Psoas muscle (tissue), 8 donors: ENCODE results near the gene SYCP2L. TPM values are rescaled to one million over a fixed set of nuclear protein-coding genes. Genes with fewer than 3 reads are reported as not detected.

ENCODE experiments used
- ATAC-seq, 4 donors: fragments of 200-7000 bp; cut with Tn5 transposase; one replicate each; pipeline ENCODE4 v1.9.1; 2020; ENCODE audit warnings: moderate library complexity in 3 of 4, mild to moderate bottlenecking in 2 of 4
- DNase-seq, 2 donors: peaks; one replicate each; pipeline ENCODE4 v3.0.0-alpha.2; 2020
- H3K27ac ChIP-seq: fragments of 200-600 bp; one replicate; pipeline ENCODE4 v1.8.0; 2022
- H3K27me3 ChIP-seq, 3 donors: fragments of 200-600 bp in 1 of 3; one replicate each; pipeline versions ENCODE4 v1.6.1 to v1.8.0; 2013 to 2022; ENCODE audit warnings: low read length in 2 of 3, mild to moderate bottlenecking in 2 of 3, moderate library complexity in 1 of 3; ENCODE audit not compliant: insufficient read depth in 3 of 3
- H3K36me3 ChIP-seq, 2 donors: fragments of 200-600 bp in 1 of 2; one replicate each; pipeline versions ENCODE4 v1.6.1 to v1.8.0; 2013 to 2022; ENCODE audit warnings: low read depth in 1 of 2, mild to moderate bottlenecking in 1 of 2, moderate library complexity in 1 of 2; ENCODE audit not compliant: insufficient read depth in 1 of 2
- H3K4me1 ChIP-seq: fragments of 200-600 bp; one replicate; pipeline ENCODE4 v1.8.0; 2022
- H3K4me3 ChIP-seq: fragments of 200-600 bp; one replicate; pipeline ENCODE4 v1.8.0; 2022; ENCODE audit warnings: mild to moderate bottlenecking
- H3K9me3 ChIP-seq: fragments of 200-600 bp; one replicate; pipeline ENCODE4 v1.8.0; 2022
- CTCF ChIP-seq: fragments of 200-600 bp; IDR thresholded peaks from one replicate; pipeline ENCODE4 v1.8.0; 2022; ENCODE audit warnings: antibody characterized with exemption
- WGBS, 3 donors: extraction: QIAGEN DNeasy Blood & Tissue Kit; methylation state at CpG; one replicate each; pipeline versions ENCODE4 v1.1.6 to v1.1.7; 2013; 5-methylcytosine and 5-hydroxymethylcytosine counted together
- intact Hi-C, 2 donors: fragments of 100-400 bp; cut with DNase I; formaldehyde crosslinking; loops; one replicate each; pipeline versions ENCODE4 v1.11.0 to v1.14.2; 2022
- polyA plus RNA-seq, 3 donors: library from polyadenylated mRNA; stranded (reverse); fragments of 200-250 nt; gene quantifications; one replicate each; pipeline ENCODE4 v1.2.3, GENCODE V29; 2013
- total RNA-seq, 4 donors: library from RNA; stranded (reverse); fragmentation: NEBNext Ultra II Directional in 2 of 4; extraction: Animal tissue kit (Norgen Biotek cat#: 25700) in 2 of 4; gene quantifications; one replicate each; pipeline versions ENCODE4 v1.2.1 to v1.2.4, GENCODE V29; 2021 to 2023
- donor health status: healthy with polysubstance abuse.
- donor health status: DM: no; HTN: no; CAD: no; lungs with moderate emphysema.
- donor health status: Bipolar disorder and iron deficiency.
- donor health status: healthy.
- donor health status: DM: yes; HTN: yes; CAD: no.
- donor health status: DM: no; HTN: no; CAD: no.
- donor health status: DM: no; HTN: no; CAD: no.
- donor health status: DM: yes; HTN: yes; CAD: no.

Gene SYCP2L
- total and polyA plus RNA-seq, 7 donors = 0.08 to 0.99 (median 0.19) TPM; not detected in 1

- H3K27ac ChIP-seq = no peak overlapping the region
Observed at GRCh38 chr6:11006061-11006460, 119.2 kb downstream of the SYCP2L start.

GRCh38 chr6:11007715-11008608 is 121.1 kb downstream of the SYCP2L start:
- 62 to 71% (median 68%) methylated on average over 10 of the region's 10 CpGs for WGBS, 3 donors
- intact Hi-C loops = no loop called here

More at GRCh38 chr6:11006061-11006460, 119.2 kb downstream of the SYCP2L start:
- intact Hi-C loops = no loop called here
- no peak for ATAC-seq
- Histone ChIP-seq H3K36me3 (no peaks in the 10 kb centered on the region), H3K27me3 (peaks cover 0 to 2% (median 0%) of the 10 kb centered on the region in 3 donors), H3K4me1 (no peaks in the 10 kb centered on the region), H3K9me3 (no peaks in the 10 kb centered on the region), H3K4me3 (no peak overlapping the region)
- DNase-seq = no peak
- TF ChIP-seq CTCF = no peak
- 36 to 46% (median 43%) methylated on average over 4 of the region's 4 CpGs for WGBS, 3 donors

GRCh38 chr6:11008821-11009220 is 122.0 kb downstream of the SYCP2L start:
- WGBS, 3 donors = 76 to 79% (median 78%) methylated on average over 1 of the region's 1 CpG
- TF ChIP-seq CTCF = no peak
- ATAC-seq = no peak

More at GRCh38 chr6:11007715-11008608, 121.1 kb downstream of the SYCP2L start:
- no peaks in the 10 kb centered on the region for H3K9me3 ChIP-seq
- no peak overlapping the region for H3K4me3 ChIP-seq
- no peak for DNase-seq
- no peaks in the 10 kb centered on the region for H3K4me1 ChIP-seq
- no peaks in the 10 kb centered on the region for H3K36me3 ChIP-seq
- no peak for ATAC-seq
- no peak for TF ChIP-seq CTCF
- peaks cover 0 to 15% (median 3%) of the 10 kb centered on the region in 3 donors for H3K27me3 ChIP-seq
- H3K27ac ChIP-seq = no peak overlapping the region

GRCh38 chr6:11009353-11009752 is 122.5 kb downstream of the SYCP2L start:
- Histone ChIP-seq H3K4me3 (no peak overlapping the region), H3K27me3 (peaks cover 0 to 20% (median 3%) of the 10 kb centered on the region in 3 donors), H3K36me3 (no peaks in the 10 kb centered on the region), H3K4me1 (no peaks in the 10 kb centered on the region), H3K27ac (no peak overlapping the region), H3K9me3 (no peaks in the 10 kb centered on the region)
- no peak for DNase-seq
- 48 to 53% (median 52%) methylated on average over 6 of the region's 6 CpGs for WGBS, 3 donors
- ATAC-seq = no peak
- intact Hi-C loops = no loop called here
- TF ChIP-seq CTCF = no peak

More at GRCh38 chr6:11008821-11009220, 122.0 kb downstream of the SYCP2L start:
- DNase-seq = no peak
- Histone ChIP-seq H3K36me3 (no peaks in the 10 kb centered on the region), H3K27ac (no peak overlapping the region), H3K4me3 (no peak overlapping the region), H3K27me3 (peaks cover 0 to 20% (median 3%) of the 10 kb centered on the region in 3 donors), H3K4me1 (no peaks in the 10 kb centered on the region), H3K9me3 (no peaks in the 10 kb centered on the region)
- intact Hi-C loops = no loop called here
